Caco-2 (cell line): ENCODE measurements around the gene SNRNP200. TPM values are rescaled to one million over a fixed set of nuclear protein-coding genes. Genes with fewer than 3 reads are reported as not detected.

ENCODE experiments used
- BruUV-seq: library from RNA; stranded (reverse); fragments of 400-500 nt; replicated peaks from 2 replicates; lab custom pipeline; 2021; lab: Mats Ljungman, UMichigan
- CTCF ChIA-PET: fragments of 300-600 bp; sonication (Branson Sonifier 250); formaldehyde crosslinking; loops from one replicate; lab custom pipeline; 2022; ENCODE audit warnings: antibody characterized with exemption; lab: Charles Lee
- POLR2A ChIA-PET: fragments of 300-600 bp; sonication (Branson Sonifier 250); formaldehyde crosslinking; loops from one replicate; lab custom pipeline; 2022; ENCODE audit warnings: antibody characterized with exemption; lab: Charles Lee
- DNase-seq, 2 experiments: peaks; one replicate each; pipeline versions ENCODE4 v3.0.0 to v3.0.0-alpha.2; 2020 to 2022
- H3K27me3 ChIP-seq: replicated peaks from 2 replicates; pipeline ENCODE4 v1.6.0; 2011; ENCODE audit warnings: low read length; ENCODE audit not compliant: control insufficient read depth, insufficient read depth
- H3K36me3 ChIP-seq: 2 replicates; pipeline ENCODE4 v1.5.1; 2011; ENCODE audit warnings: low read length; ENCODE audit not compliant: control insufficient read depth, insufficient read depth
- H3K4me1 ChIP-seq: fragments of 250-450 bp; sonication (Bioruptor Pico); 2 replicates; pipeline ENCODE4 v1.5.1; 2020; ENCODE audit warnings: mild to moderate bottlenecking
- H3K4me3 ChIP-seq: 2 replicates; pipeline ENCODE4 v1.5.1; 2011; ENCODE audit warnings: low read depth, mild to moderate bottlenecking, control low read depth, low read length
- H3K9me3 ChIP-seq: fragments of 250-450 bp; sonication (Bioruptor Pico); 2 replicates; pipeline ENCODE4 v1.5.1; 2020; ENCODE audit warnings: mild to moderate bottlenecking, moderate library complexity
- H3K27ac Mint-ChIP-seq: one replicate; pipeline ENCODE4 v1.8.0; 2022; ENCODE audit warnings: mixed read lengths; ENCODE audit not compliant: unreplicated experiment
- H3K27me3 Mint-ChIP-seq: one replicate; pipeline ENCODE4 v1.8.0; 2022; ENCODE audit warnings: mixed read lengths; ENCODE audit not compliant: insufficient read depth, unreplicated experiment
- H3K36me3 Mint-ChIP-seq: one replicate; pipeline ENCODE4 v1.8.0; 2022; ENCODE audit warnings: mild to moderate bottlenecking, mixed read lengths; ENCODE audit not compliant: insufficient read depth, unreplicated experiment
- H3K4me1 Mint-ChIP-seq: one replicate; pipeline ENCODE4 v1.8.0; 2022; ENCODE audit warnings: low read depth, mixed read lengths; ENCODE audit not compliant: unreplicated experiment
- H3K4me3 Mint-ChIP-seq: one replicate; pipeline ENCODE4 v1.8.0; 2022; ENCODE audit warnings: mild to moderate bottlenecking, moderate library complexity, mixed read lengths; ENCODE audit not compliant: unreplicated experiment
- H3K9me3 Mint-ChIP-seq: one replicate; pipeline ENCODE4 v1.8.0; 2022; ENCODE audit warnings: mixed read lengths; ENCODE audit not compliant: unreplicated experiment
- CTCF ChIP-seq, 2 experiments: fragments of 200-600 bp in 1 of 2; IDR thresholded peaks; 1 replicate in 1 of 2; 2 replicates in 1 of 2; pipeline versions ENCODE4 v1.5.1 to v1.8.0; 2011 to 2022; ENCODE audit warnings: antibody characterized with exemption in 1 of 2, control low read depth in 1 of 2, inconsistent platforms in 1 of 2, low read depth in 1 of 2, low read length in 1 of 2, mild to moderate bottlenecking in 1 of 2, moderate library complexity in 1 of 2; ENCODE audit not compliant: insufficient read depth in 1 of 2, severe bottlenecking in 1 of 2, unreplicated experiment in 1 of 2
- intact Hi-C: fragments of 100-400 bp; cut with micrococcal nuclease; formaldehyde crosslinking; loops from one replicate; pipeline ENCODE4 v1.10.0; 2022; ENCODE audit not compliant: unreplicated experiment
- total RNA-seq: library from RNA; stranded (reverse); gene quantifications from 2 replicates; pipeline ENCODE4 v1.2.3, GENCODE V29; 2022

Gene SNRNP200
- total RNA-seq, 1 experiment from 2014 or later = 240 TPM

DNA sequence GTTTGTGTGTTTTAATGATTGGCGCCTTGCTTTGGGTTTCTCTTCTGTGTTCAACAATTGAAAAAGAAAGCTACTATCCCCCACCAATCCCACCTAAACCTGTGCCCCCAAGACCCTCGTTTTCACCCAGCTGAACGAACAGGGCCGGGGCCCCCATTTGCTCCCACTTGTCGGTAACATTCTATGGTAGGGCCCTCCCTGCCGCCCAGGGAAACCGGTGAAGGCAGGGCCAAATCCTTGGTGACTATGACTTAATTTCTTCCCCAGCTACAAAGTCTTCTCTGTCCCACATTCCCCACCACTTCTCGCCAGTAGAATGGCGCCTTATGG, 598 bp upstream of the SNRNP200 start:
- Mint-ChIP-seq H3K4me3 (peak overlapping the region; percentile 96), H3K27me3 (no peaks in the 10 kb centered on the region), H3K36me3 (peaks cover 52% of the 10 kb centered on the region), H3K4me1 (peaks cover 17% of the 10 kb centered on the region), H3K9me3 (no peaks in the 10 kb centered on the region), H3K27ac (peak overlapping the region; percentile 99)
- Histone ChIP-seq H3K4me3 (peak overlapping the region; percentile 51), H3K27me3 (no peaks in the 10 kb centered on the region), H3K9me3 (no peaks in the 10 kb centered on the region), H3K36me3 (peaks cover 4% of the 10 kb centered on the region; the same call in 1 of the 2 replicates), H3K4me1 (no peaks in the 10 kb centered on the region)
- intact Hi-C loops = loop anchor here (1.0 kb wide), 3 partner anchors 29 to 203 kb away; partner anchors contain the start of genes CIAO1 and NCAPH
- TSS peak; percentile 92 for BruUV-seq
- CTCF ChIA-PET = no interaction called here
- no peak for TF ChIP-seq CTCF (IDR thresholded peaks at IDR 0.05; ENCODE audit: insufficient read depth in 1 of 2, low read depth in 1 of 2, low read length in 1 of 2, severe bottlenecking in 1 of 2, unreplicated experiment in 1 of 2)
- peak in 1 of 2 experiments; percentile 6 for DNase-seq
- POLR2A ChIA-PET = interaction anchor here (0.5 to 0.8 kb wide), 3 partner anchors 14 to 198 kb away, joined by 3 to 4 read pairs (median 4); partner anchors contain the start of gene NCAPH

DNA sequence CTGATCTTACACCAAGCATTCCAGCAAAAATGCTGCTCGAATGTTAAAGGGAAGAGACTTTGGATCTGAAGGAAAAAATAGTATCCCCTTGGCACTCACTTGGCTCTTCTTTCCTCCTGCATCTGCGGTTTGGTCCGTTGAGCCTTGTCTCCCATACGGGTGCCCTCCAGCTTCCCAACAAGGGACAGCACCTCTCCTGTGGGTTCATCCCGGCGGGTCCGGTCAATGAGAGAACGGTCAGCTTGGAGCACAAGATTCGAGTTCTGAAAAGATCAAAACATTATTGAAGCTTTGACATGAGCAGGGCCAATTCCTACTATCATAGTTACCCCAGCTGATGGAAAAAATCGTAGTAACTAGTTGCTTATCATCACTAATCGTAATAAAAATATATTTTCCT, 740 bp downstream of the SNRNP200 start:
- Mint-ChIP-seq H3K4me1 (peaks cover 17% of the 10 kb centered on the region), H3K27me3 (no peaks in the 10 kb centered on the region), H3K9me3 (no peaks in the 10 kb centered on the region), H3K4me3 (peak overlapping the region; percentile 96), H3K27ac (peak overlapping the region; percentile 99), H3K36me3 (peaks cover 61% of the 10 kb centered on the region)
- ChIA-PET CTCF (no interaction called here), POLR2A (interaction anchor here (1.2 kb wide), 1 partner anchor 31 kb away, joined by 13 read pairs; the partner anchor contains the start of gene NCAPH)
- Histone ChIP-seq H3K27me3 (no peaks in the 10 kb centered on the region), H3K4me3 (peak overlapping the region; percentile 51), H3K36me3 (peaks cover 7% of the 10 kb centered on the region), H3K4me1 (no peaks in the 10 kb centered on the region), H3K9me3 (no peaks in the 10 kb centered on the region)
- intact Hi-C loops = loop anchor here (1.0 kb wide), 3 partner anchors 31 to 205 kb away; partner anchors contain the start of genes CIAO1 and NCAPH
- no peak for DNase-seq
- no peak for TF ChIP-seq CTCF (IDR thresholded peaks at IDR 0.05; ENCODE audit: insufficient read depth in 1 of 2, low read depth in 1 of 2, low read length in 1 of 2, severe bottlenecking in 1 of 2, unreplicated experiment in 1 of 2)
- no TSS peak for BruUV-seq

GRCh38 chr2:96301865-96302264, 3.5 kb downstream of the SNRNP200 start:
- POLR2A ChIA-PET = interaction anchor here (0.6 kb wide), 1 partner anchor 8 kb away, joined by 6 read pairs; no protein-coding TSS in a partner anchor

More at GRCh38 chr2:96301865-96302264, 3.5 kb downstream of the SNRNP200 start:
- CTCF ChIA-PET = no interaction called here
- intact Hi-C loops = no loop called here
- Histone ChIP-seq H3K9me3 (no peaks in the 10 kb centered on the region), H3K36me3 (peaks cover 7% of the 10 kb centered on the region), H3K4me3 (no peak overlapping the region), H3K4me1 (no peaks in the 10 kb centered on the region), H3K27me3 (no peaks in the 10 kb centered on the region)
- Mint-ChIP-seq H3K27me3 (no peaks in the 10 kb centered on the region), H3K36me3 (peaks cover 88% of the 10 kb centered on the region), H3K4me3 (no peak overlapping the region), H3K27ac (no peak overlapping the region), H3K4me1 (peaks cover 17% of the 10 kb centered on the region), H3K9me3 (no peaks in the 10 kb centered on the region)
- no peak for DNase-seq
- no TSS peak for BruUV-seq
- TF ChIP-seq CTCF (IDR thresholded peaks at IDR 0.05; ENCODE audit: insufficient read depth in 1 of 2, low read depth in 1 of 2, low read length in 1 of 2, severe bottlenecking in 1 of 2, unreplicated experiment in 1 of 2) = no peak
